HepG2 (cell line): ENCODE measurements around the gene ADGRL1. TPM values are rescaled to one million over a fixed set of nuclear protein-coding genes. Genes with fewer than 3 reads are reported as not detected.
A peak's percentile ranks its signal among the peaks of the same experiment; 100 is the strongest.

ENCODE experiments used
- BRD4 ChIP-seq: sonication (generic); formaldehyde crosslinking; IDR thresholded peaks from 2 replicates; pipeline ENCODE4 v1.4.0; 2020; ENCODE audit warnings: missing genetic modification reagents
- CSRNP2 ChIP-seq: sonication (generic); formaldehyde crosslinking; conservative IDR thresholded peaks from 2 replicates; pipeline ENCODE4 v1.8.0; 2022; ENCODE audit warnings: low read depth, missing genetic modification reagents
- DZIP1 ChIP-seq: sonication (generic); formaldehyde crosslinking; IDR thresholded peaks from 2 replicates; pipeline ENCODE4 v1.5.0; 2020; ENCODE audit warnings: mild to moderate bottlenecking, missing genetic modification reagents
- FOXP4 ChIP-seq: sonication (generic); formaldehyde crosslinking; IDR thresholded peaks from 2 replicates; pipeline ENCODE4 v1.4.0; 2020; ENCODE audit warnings: missing genetic modification reagents
- GATAD1 ChIP-seq: IDR thresholded peaks from 2 replicates; pipeline ENCODE4 v1.6.1; 2016; ENCODE audit warnings: missing genetic modification reagents, missing compliant biosample characterization
- HIVEP1 ChIP-seq: sonication (generic); formaldehyde crosslinking; IDR thresholded peaks from 2 replicates; pipeline ENCODE4 v1.4.0; 2020; ENCODE audit warnings: mild to moderate bottlenecking, missing genetic modification reagents
- IKZF4 ChIP-seq: sonication (generic); formaldehyde crosslinking; IDR thresholded peaks from 2 replicates; pipeline ENCODE4 v1.5.1; 2020; ENCODE audit warnings: borderline replicate concordance, mild to moderate bottlenecking, low read depth, missing genetic modification reagents; ENCODE audit errors: not compliant biosample characterization
- KMT2A ChIP-seq: sonication (generic); formaldehyde crosslinking; IDR thresholded peaks from 2 replicates; pipeline ENCODE4 v1.4.0; 2020; ENCODE audit warnings: missing genetic modification reagents
- NCOA1 ChIP-seq: sonication (generic); formaldehyde crosslinking; IDR thresholded peaks from 2 replicates; pipeline ENCODE4 v1.9.0; 2021; ENCODE audit warnings: missing genetic modification reagents
- ONECUT2 ChIP-seq: sonication (generic); formaldehyde crosslinking; IDR thresholded peaks from 2 replicates; pipeline ENCODE4 v1.4.0; 2020; ENCODE audit warnings: missing genetic modification reagents
- POLR2A ChIP-seq, 2 experiments: IDR thresholded peaks; 2 replicates each; pipeline ENCODE4 v1.6.1; 2011; ENCODE audit warnings: low read depth in 2 of 2, low read length in 2 of 2, mild to moderate bottlenecking in 1 of 2, moderate library complexity in 1 of 2; ENCODE audit not compliant: insufficient read depth in 1 of 2
- RFXANK ChIP-seq: IDR thresholded peaks from 2 replicates; pipeline ENCODE4 v1.6.1; 2016
- SIX1 ChIP-seq: sonication (generic); formaldehyde crosslinking; IDR thresholded peaks from 2 replicates; pipeline ENCODE4 v1.4.0; 2020; ENCODE audit warnings: missing genetic modification reagents, borderline replicate concordance
- TCF12 ChIP-seq, 2 experiments: fragments of 450-650 bp in 1 of 2; sonication (generic) in 1 of 2; formaldehyde crosslinking in 1 of 2; IDR thresholded peaks; 2 replicates each; pipeline versions ENCODE4 v1.6.1 to v1.8.0; 2017 to 2022; ENCODE audit warnings: antibody characterized with exemption in 1 of 2, mild to moderate bottlenecking in 1 of 2, missing genetic modification reagents in 1 of 2, moderate library complexity in 1 of 2
- TFDP2 ChIP-seq: sonication (generic); formaldehyde crosslinking; IDR thresholded peaks from 2 replicates; pipeline ENCODE4 v1.4.0; 2020; ENCODE audit warnings: missing genetic modification reagents
- YEATS2 ChIP-seq: sonication (generic); formaldehyde crosslinking; IDR thresholded peaks from 2 replicates; pipeline ENCODE4 v1.4.0; 2020; ENCODE audit warnings: missing genetic modification reagents, borderline replicate concordance
- ZFP90 ChIP-seq: sonication (generic); formaldehyde crosslinking; IDR thresholded peaks from 2 replicates; pipeline ENCODE4 v1.8.0; 2022; ENCODE audit warnings: missing genetic modification reagents, mild to moderate bottlenecking, inconsistent platforms, borderline replicate concordance
- ZNF20 ChIP-seq: sonication (generic); formaldehyde crosslinking; IDR thresholded peaks from 2 replicates; pipeline ENCODE4 v1.4.0; 2020; ENCODE audit warnings: mild to moderate bottlenecking, moderate library complexity, missing genetic modification reagents
- ZNF256 ChIP-seq: sonication (generic); formaldehyde crosslinking; conservative IDR thresholded peaks from 2 replicates; pipeline ENCODE4 v1.4.0; 2020; ENCODE audit warnings: missing genetic modification reagents
- ZNF580 ChIP-seq: IDR thresholded peaks from 2 replicates; pipeline ENCODE4 v1.6.1; 2016; ENCODE audit warnings: low read depth, borderline replicate concordance
- ZNF75D ChIP-seq: sonication (generic); formaldehyde crosslinking; IDR thresholded peaks from 2 replicates; pipeline ENCODE4 v1.8.1; 2023; ENCODE audit warnings: missing genetic modification reagents, mild to moderate bottlenecking, borderline replicate concordance
- ZSCAN12 ChIP-seq: sonication (generic); formaldehyde crosslinking; IDR thresholded peaks from 2 replicates; pipeline ENCODE4 v1.9.0; 2021; ENCODE audit warnings: mild to moderate bottlenecking, missing genetic modification reagents
- polyA plus RNA-seq, 8 experiments: library from polyadenylated mRNA; depleted of rRNA in 3 of 8; stranded (reverse) in 7 of 8; unstranded in 1 of 8; fragments of >200 nt; fragmentation: Illumina TruSeq in 4 of 8; extraction: Trizol in 4 of 8; gene quantifications; 2 replicates each; pipeline versions ENCODE4 v1.2.1 to v1.2.3, GENCODE V29; 2011 to 2016; ENCODE audit warnings: low read depth in 4 of 8, missing spikeins in 1 of 8, mixed read lengths in 1 of 8; ENCODE audit not compliant: insufficient read depth in 1 of 8
- total RNA-seq, 5 experiments: library from RNA; depleted of rRNA; stranded (reverse); fragments of >200 nt; fragmentation: Illumina TruSeq; extraction: Trizol; gene quantifications; 2 replicates each; pipeline ENCODE4 v1.2.3, GENCODE V29; 2016; ENCODE audit warnings: low read depth in 1 of 5

Gene ADGRL1
- total and polyA plus RNA-seq, 2 of the 13 experiments (the other 11 are each of a cell fraction or from before 2014, with no cell fraction given), result 0.49 to 1.7 TPM

GRCh38 chr19:14136509-14137281 is 69.3 kb downstream of the ADGRL1 start, which contains the start of gene ASF1B (continued):
- no peak for TF ChIP-seq DZIP1 (CRISPR knock-in tag)
- no peak for TF ChIP-seq BRD4 (CRISPR knock-in tag)
- no peak for TF ChIP-seq ZNF20 (CRISPR knock-in tag)
- TF ChIP-seq IKZF4 (CRISPR knock-in tag), result peak; percentile 51
- TF ChIP-seq CSRNP2, result peak; percentile 87; the same call in 1 of the 2 replicates
- TF ChIP-seq ZNF580, result peak; percentile 13; the same call in 1 of the 2 replicates
- TF ChIP-seq KMT2A (CRISPR knock-in tag), result peak; percentile 63
- TF ChIP-seq HIVEP1, result peak; percentile 44; the same call in 1 of the 2 replicates
- peak; percentile 62; the same call in 1 of the 2 replicates for TF ChIP-seq ZFP90
- TF ChIP-seq FOXP4, result peak; percentile 52; the same call in 1 of the 2 replicates
- TF ChIP-seq POLR2A (IDR thresholded peaks at IDR 0.05; ENCODE audit: insufficient read depth in 1 of 2, low read depth in 2 of 2, low read length in 2 of 2), result peak; percentile 93 to 98
- no peak for TF ChIP-seq SIX1 (CRISPR knock-in tag)
- no peak for TF ChIP-seq ONECUT2 (CRISPR knock-in tag)
- no peak for TF ChIP-seq TCF12 (IDR thresholded peaks at IDR 0.05)
- TF ChIP-seq TCF12 (CRISPR knock-in tag; IDR thresholded peaks at IDR 0.05), result peak; percentile 41
- peak; percentile 90 for TF ChIP-seq GATAD1
- TF ChIP-seq RFXANK (CRISPR knock-in tag), result peak; percentile 55; the same call in 1 of the 2 replicates
- no peak for TF ChIP-seq ZNF75D (CRISPR knock-in tag)
- peak; percentile 7; the same call in 1 of the 2 replicates for TF ChIP-seq ZNF256 (CRISPR knock-in tag)
- TF ChIP-seq TFDP2 (CRISPR knock-in tag), result peak; percentile 99
- TF ChIP-seq ZSCAN12 (CRISPR knock-in tag), result 0 out of 2 replicates have a peak, but pooled peaks have one; percentile 8
- peak; percentile 87 for TF ChIP-seq YEATS2 (CRISPR knock-in tag)
- TF ChIP-seq NCOA1 (CRISPR knock-in tag), result no peak; the same call in 1 of the 2 replicates
